T-cell (primary cell): ENCODE results near the gene OR2T5. TPM values are rescaled to one million over a fixed set of nuclear protein-coding genes. Genes with fewer than 3 reads are reported as not detected.
"Not testable (repeated sequence)": the region's sequence is repeated elsewhere in the genome, so short reads cannot be mapped to it uniquely, and the experiment has no call there.

Experiments
- ATAC-seq, 4 experiments: fragments of 200-7000 bp in 3 of 4; fragments of 150-1000 bp in 1 of 4; cut with Tn5 transposase; replicated peaks in 1 of 4; 1 replicate in 3 of 4; 2 replicates in 1 of 4; pipeline ENCODE4 v1.10.0; 2021; ENCODE audit warnings: moderate library complexity in 3 of 4, mild to moderate bottlenecking in 2 of 4, moderate number of reproducible peaks in 1 of 4
- CTCF ChIA-PET, 2 donors: fragments of 300-600 bp; sonication (Branson Sonifier 250); formaldehyde crosslinking; loops; one replicate each; lab custom pipeline; 2022; ENCODE audit warnings: antibody characterized with exemption in 2 of 2; lab: Charles Lee
- POLR2A ChIA-PET, 2 donors: fragments of 300-600 bp; sonication (Branson Sonifier 250); formaldehyde crosslinking; loops; one replicate each; lab custom pipeline; 2022; ENCODE audit warnings: antibody characterized with exemption in 2 of 2; lab: Charles Lee
- DNase-seq, 35 experiments: peaks; one replicate each; pipeline versions ENCODE4 v3.0.0 to v3.0.0-alpha.2; 2013 to 2023
- H3K27ac ChIP-seq: one replicate; pipeline ENCODE4 v1.5.1; 2013; ENCODE audit warnings: low read length
- H3K27me3 ChIP-seq, 2 experiments: replicated peaks in 1 of 2; 1 replicate in 1 of 2; 2 replicates in 1 of 2; pipeline versions ENCODE4 v1.6.1 to v1.7.0; 2013; ENCODE audit warnings: low read length in 1 of 2, mixed read lengths in 1 of 2; ENCODE audit not compliant: control insufficient read depth in 2 of 2, insufficient read depth in 2 of 2; ENCODE audit errors: extremely low read depth in 1 of 2
- H3K36me3 ChIP-seq, 2 donors: 1 replicate in 1 of 2; 2 replicates in 1 of 2; pipeline versions ENCODE4 v1.6.1 to v1.7.0; 2013; ENCODE audit warnings: low read length in 1 of 2; ENCODE audit not compliant: control insufficient read depth in 2 of 2, insufficient read depth in 1 of 2; ENCODE audit errors: extremely low read depth in 1 of 2
- H3K4me1 ChIP-seq, 2 experiments: 1 replicate in 1 of 2; 2 replicates in 1 of 2; pipeline versions ENCODE4 v1.6.1 to v1.7.0; 2013; ENCODE audit warnings: low read length in 2 of 2, mixed read lengths in 1 of 2; ENCODE audit not compliant: insufficient read depth in 2 of 2, control insufficient read depth in 1 of 2; ENCODE audit errors: extremely low read depth in 1 of 2
- H3K4me3 ChIP-seq, 2 donors: 1 replicate in 1 of 2; 2 replicates in 1 of 2; pipeline versions ENCODE4 v1.5.1 to v1.7.0; 2013; ENCODE audit warnings: mild to moderate bottlenecking in 2 of 2, low read length in 1 of 2, moderate library complexity in 1 of 2; ENCODE audit not compliant: control insufficient read depth in 1 of 2; ENCODE audit errors: extremely low read depth in 1 of 2
- H3K9me3 ChIP-seq: 2 replicates; pipeline ENCODE4 v1.7.0; 2013
- H3K27ac Mint-ChIP-seq, 2 donors: one replicate each; pipeline ENCODE4 v1.8.0; 2020 to 2021; ENCODE audit warnings: mild to moderate bottlenecking in 2 of 2, mixed read lengths in 2 of 2
- H3K27me3 Mint-ChIP-seq, 2 donors: one replicate each; pipeline ENCODE4 v1.8.0; 2021 to 2022; ENCODE audit warnings: mixed read lengths in 2 of 2
- H3K36me3 Mint-ChIP-seq: one replicate; pipeline ENCODE4 v1.8.0; 2021; ENCODE audit warnings: mixed read lengths
- H3K4me1 Mint-ChIP-seq, 3 donors: one replicate each; pipeline ENCODE4 v1.8.0; 2020 to 2022; ENCODE audit warnings: mixed read lengths in 3 of 3, mild to moderate bottlenecking in 1 of 3
- H3K4me3 Mint-ChIP-seq, 3 donors: one replicate each; pipeline ENCODE4 v1.8.0; 2020 to 2022; ENCODE audit warnings: mild to moderate bottlenecking in 3 of 3, mixed read lengths in 3 of 3, moderate library complexity in 3 of 3
- H3K9me3 Mint-ChIP-seq, 3 donors: one replicate each; pipeline ENCODE4 v1.8.0; 2020 to 2022; ENCODE audit warnings: mixed read lengths in 3 of 3
- WGBS: methylation state at CpG from one replicate; pipeline ENCODE4 v1.1.5; 2013; ENCODE audit warnings: missing lambda C conversion rate; ENCODE audit not compliant: insufficient coverage; 5-methylcytosine and 5-hydroxymethylcytosine counted together
- total RNA-seq, 35 experiments: library from RNA in 6 of 35; stranded (reverse) in 6 of 35; fragments of 120-200 nt in 1 of 35; gene quantifications; one replicate each; pipeline versions ENCODE4 v1.2.1 to v1.2.4 and lab custom pipeline; 2013 to 2026

The OR2T5 gene
- total RNA-seq, 5 donors from 2014 or later (not counting 1 experiment from before 2014, with no cell fraction given): not detected

DNA sequence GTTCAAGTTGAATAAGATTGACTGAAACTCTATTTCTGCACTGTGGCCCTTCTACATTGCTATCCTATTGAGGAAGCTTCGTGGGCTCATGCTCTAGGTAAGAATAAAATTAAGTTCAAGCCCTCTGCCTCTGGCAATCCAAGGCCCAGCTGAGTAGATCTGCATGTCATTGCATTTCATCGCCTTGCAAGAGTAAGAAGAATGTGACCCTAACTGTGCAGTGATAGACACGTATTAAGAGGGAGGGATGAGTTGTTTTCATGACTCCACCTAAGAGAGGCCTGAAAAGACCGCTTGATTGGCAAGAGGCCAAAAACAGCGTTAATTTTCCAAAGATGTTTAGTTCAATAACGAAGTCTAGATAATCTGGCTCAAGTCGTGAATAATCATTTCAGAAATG is 29.3 kb upstream of the OR2T5 start:
- H3K27ac Mint-ChIP-seq, H3K4me1 Mint-ChIP-seq, H3K27me3 ChIP-seq, H3K4me1 ChIP-seq, H3K9me3 ChIP-seq, POLR2A ChIA-PET, H3K27me3 Mint-ChIP-seq, H3K36me3 ChIP-seq, H3K27ac ChIP-seq, DNase-seq, ATAC-seq, CTCF ChIA-PET, H3K4me3 ChIP-seq, H3K4me3 Mint-ChIP-seq: not testable (repeated sequence)
- WGBS: no CpG with 5 or more reads among the region's 7 CpGs
- H3K9me3 Mint-ChIP-seq: peaks cover 0 to 17% (median 6%) of the 10 kb centered on the region in 3 donors
- peaks cover 14% of the 10 kb centered on the region for H3K36me3 Mint-ChIP-seq

GRCh38 chr1:248471154-248471553 is 17.2 kb upstream of the OR2T5 start:
- CTCF ChIA-PET: no interaction called here
- Mint-ChIP-seq H3K36me3 (peaks cover 22% of the 10 kb centered on the region), H3K27me3 (peaks cover 0 to 2% of the 10 kb centered on the region in 2 donors), H3K9me3 (peaks cover 0 to 12% (median 7%) of the 10 kb centered on the region in 3 donors), H3K27ac (no peak overlapping the region), H3K4me1 (no peaks in the 10 kb centered on the region), H3K4me3 (no peak overlapping the region)
- DNase-seq (no peak), ATAC-seq (no peak)
- Histone ChIP-seq H3K9me3 (peaks cover 2% of the 10 kb centered on the region), H3K27ac (no peak overlapping the region), H3K27me3 (no peaks in the 10 kb centered on the region), H3K4me3 (no peak overlapping the region), H3K36me3 (no peaks in the 10 kb centered on the region), H3K4me1 (no peaks in the 10 kb centered on the region)
- WGBS: 40% methylated on average over 1 of the region's 4 CpGs
- POLR2A ChIA-PET: no interaction called here

GRCh38 chr1:248472111-248472510 is 16.3 kb upstream of the OR2T5 start:
- H3K9me3 ChIP-seq, ATAC-seq, H3K4me1 ChIP-seq, H3K27ac Mint-ChIP-seq, H3K4me3 Mint-ChIP-seq, H3K27me3 Mint-ChIP-seq, DNase-seq, H3K4me3 ChIP-seq, POLR2A ChIA-PET, H3K27me3 ChIP-seq, H3K27ac ChIP-seq, CTCF ChIA-PET, H3K9me3 Mint-ChIP-seq, H3K36me3 ChIP-seq, H3K4me1 Mint-ChIP-seq: not testable (repeated sequence)
- no CpG with 5 or more reads among the region's 2 CpGs for WGBS
- peaks cover 22% of the 10 kb centered on the region for H3K36me3 Mint-ChIP-seq

DNA sequence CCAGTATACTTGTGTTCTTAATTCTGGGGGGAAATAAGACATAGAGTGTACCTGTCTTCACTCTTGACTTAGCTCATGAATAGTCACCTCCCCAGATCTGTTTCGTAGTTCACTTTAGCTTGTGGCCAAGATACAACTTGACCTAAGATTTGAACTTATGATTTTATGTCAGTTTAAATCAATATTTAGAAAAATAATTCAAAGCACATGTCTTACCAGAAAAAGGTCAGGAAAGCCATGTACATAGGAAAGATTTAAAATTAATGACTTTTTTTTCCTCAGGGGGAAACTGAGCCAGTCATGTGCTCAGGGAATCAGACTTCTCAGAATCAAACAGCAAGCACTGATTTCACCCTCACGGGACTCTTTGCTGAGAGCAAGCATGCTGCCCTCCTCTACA is 15.3 kb upstream of the OR2T5 start, which contains the start of gene OR2T3:
Gene OR2T3 (plus strand): TSS at position 301 of the 400 bp plus-strand sequence. CDS start 0 bp downstream, at position 301.
- H3K27ac ChIP-seq, H3K27me3 Mint-ChIP-seq, DNase-seq, H3K27ac Mint-ChIP-seq, H3K9me3 ChIP-seq, H3K27me3 ChIP-seq, POLR2A ChIA-PET, H3K4me3 Mint-ChIP-seq, H3K4me1 ChIP-seq, H3K36me3 ChIP-seq, ATAC-seq, CTCF ChIA-PET, H3K4me3 ChIP-seq, H3K9me3 Mint-ChIP-seq, H3K4me1 Mint-ChIP-seq: not testable (repeated sequence)
- WGBS: no CpG with 5 or more reads among the region's 2 CpGs
- H3K36me3 Mint-ChIP-seq: peaks cover 20% of the 10 kb centered on the region

GRCh38 chr1:248475660-248476059 is 12.7 kb upstream of the OR2T5 start:
- H3K36me3 Mint-ChIP-seq, H3K36me3 ChIP-seq, H3K4me1 ChIP-seq, H3K4me3 ChIP-seq, H3K4me3 Mint-ChIP-seq, H3K9me3 Mint-ChIP-seq, DNase-seq, ATAC-seq, POLR2A ChIA-PET, CTCF ChIA-PET, H3K27ac ChIP-seq, H3K27me3 Mint-ChIP-seq, H3K9me3 ChIP-seq, H3K27ac Mint-ChIP-seq, H3K27me3 ChIP-seq: not testable (repeated sequence)
- no CpG with 5 or more reads among the region's 1 CpG for WGBS
- peaks cover 5 to 10% (median 8%) of the 10 kb centered on the region in 3 donors for H3K4me1 Mint-ChIP-seq

DNA sequence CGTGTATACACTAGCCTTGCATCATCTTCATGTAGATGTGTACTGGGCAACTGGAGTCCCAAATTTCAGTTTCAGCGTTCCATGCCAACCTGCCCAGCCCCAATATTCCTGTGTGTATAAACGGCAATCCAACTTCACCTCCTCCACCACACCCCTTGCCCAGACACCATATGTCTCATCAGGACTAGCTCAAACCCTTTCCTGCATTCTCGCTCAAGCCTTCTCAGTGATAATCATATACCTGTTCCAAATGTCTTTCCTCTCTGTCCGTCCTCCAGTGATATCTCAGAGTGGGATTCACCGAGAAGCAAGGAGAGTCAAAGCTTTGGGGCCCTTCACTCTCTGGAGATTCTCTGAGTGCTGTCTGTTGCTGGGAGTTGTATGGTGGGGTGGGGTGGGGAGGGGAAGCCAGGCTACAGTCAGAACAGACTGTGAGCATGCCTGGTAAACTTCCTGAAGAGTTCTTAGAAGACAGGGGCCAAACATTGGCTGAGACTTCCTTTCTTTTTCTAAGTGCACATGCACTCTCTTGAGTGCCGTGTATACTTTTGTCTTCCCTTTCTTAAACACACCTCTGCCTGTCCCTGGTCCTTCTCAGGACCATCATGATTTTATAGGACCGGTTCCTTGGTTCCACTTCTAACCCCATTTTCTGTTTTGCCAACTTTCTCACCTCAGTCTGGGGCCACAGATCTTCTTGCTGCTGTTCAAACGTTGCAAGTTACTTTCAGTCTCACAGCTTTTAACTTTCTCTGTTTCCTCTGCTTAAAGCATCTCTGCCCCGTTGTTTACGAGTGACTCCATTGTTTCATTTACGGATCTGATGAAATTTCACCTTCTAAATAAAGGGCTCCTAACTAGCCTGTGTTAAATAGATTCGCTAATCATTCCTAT is 6.5 kb upstream of the OR2T5 start:
- Histone ChIP-seq H3K4me3 (peak overlapping the region; percentile 26 to 35), H3K27ac (peak overlapping the region; percentile 57)
- Mint-ChIP-seq H3K4me3 (peak overlapping the region; percentile 69 to 87 (median 86)), H3K27ac (peak overlapping the region; percentile 97 to 99), H3K4me1 (peaks cover 16 to 23% (median 16%) of the 10 kb centered on the region in 3 donors)
- H3K9me3 Mint-ChIP-seq, H3K27me3 Mint-ChIP-seq, H3K36me3 Mint-ChIP-seq, H3K36me3 ChIP-seq, H3K27me3 ChIP-seq, CTCF ChIA-PET, H3K4me1 ChIP-seq, H3K9me3 ChIP-seq: not testable (repeated sequence)
- 40% methylated on average over 4 of the region's 13 CpGs for WGBS
- DNase-seq: peak in 17 of 35 experiments; percentile 0 to 48 (median 7)
- ATAC-seq: peak; percentile 90 to 93 (median 92)
- POLR2A ChIA-PET: interaction anchor here in 1 of 2 donors (0.5 kb wide), 1 partner anchor 344 kb away, joined by 4 read pairs; the partner anchor contains the start of gene SH3BP5L
